Testis (tissue), 3 donors: ENCODE measurements around the gene WDR18. TPM values are rescaled to one million over a fixed set of nuclear protein-coding genes. Genes with fewer than 3 reads are reported as not detected.

ENCODE experiments used
- DNase-seq: peaks from one replicate; pipeline ENCODE4 v3.0.0-alpha.2; 2019
- H3K27ac ChIP-seq, 2 donors: fragments of 200-600 bp; sonication (generic); one replicate each; pipeline ENCODE4 v1.5.1; 2019
- H3K27me3 ChIP-seq: fragments of 200-600 bp; sonication (generic); one replicate; pipeline ENCODE4 v1.5.1; 2019
- H3K36me3 ChIP-seq: fragments of 200-600 bp; sonication (generic); one replicate; pipeline ENCODE4 v1.5.1; 2017; ENCODE audit warnings: low read depth; ENCODE audit errors: missing control alignments
- H3K4me1 ChIP-seq: fragments of 200-600 bp; sonication (generic); one replicate; pipeline ENCODE4 v1.5.1; 2019
- H3K4me3 ChIP-seq, 2 donors: fragments of 200-600 bp; sonication (generic); one replicate each; pipeline ENCODE4 v1.5.1; 2017 to 2019
- H3K9me3 ChIP-seq: fragments of 200-600 bp; sonication (generic); one replicate; pipeline ENCODE4 v1.5.1; 2017
- CTCF ChIP-seq, 3 experiments: fragments of 450-650 bp in 2 of 3; fragments of 200-600 bp in 1 of 3; sonication (generic) in 1 of 3; IDR thresholded peaks; one replicate each; pipeline ENCODE4 v1.5.1; 2016 to 2019; ENCODE audit warnings: antibody characterized with exemption in 3 of 3, mild to moderate bottlenecking in 2 of 3, moderate library complexity in 1 of 3
- POLR2A ChIP-seq: fragments of 450-650 bp; IDR thresholded peaks from one replicate; pipeline ENCODE4 v1.6.1; 2017; ENCODE audit warnings: antibody characterized with exemption, mild to moderate bottlenecking, moderate library complexity
- WGBS, 2 donors: methylation state at CpG; one replicate each; pipeline ENCODE4 v1.1.5; 2018; 5-methylcytosine and 5-hydroxymethylcytosine counted together
- intact Hi-C: fragments of 100-400 bp; cut with DNase I; formaldehyde crosslinking; loops from one replicate; pipeline ENCODE4 v1.15.1; 2023; ENCODE audit warnings: low total_unique reads
- polyA plus RNA-seq: library from polyadenylated mRNA; stranded (reverse); fragments of 350-450 nt; fragmentation: Illumina TruSeq; extraction: RNeasy Lipid Tissue Mini Kit (QIAGEN cat#74804); gene quantifications from one replicate; pipeline ENCODE4 v1.2.3, GENCODE V29; 2014; ENCODE audit warnings: low read depth, low replicate concordance; ENCODE audit not compliant: insufficient read depth
- total RNA-seq, 2 donors: library from RNA; depleted of rRNA; stranded (reverse); fragments of >200 nt; gene quantifications; one replicate each; pipeline ENCODE4 v1.2.3, GENCODE V29; 2016

The WDR18 gene
- total and polyA plus RNA-seq, 3 donors from 2014 or later: 38.7 to 108 (median 70.9) TPM

- Histone ChIP-seq H3K27me3 (no peaks in the 10 kb centered on the region), H3K36me3 (no peaks in the 10 kb centered on the region), H3K9me3 (no peaks in the 10 kb centered on the region), H3K4me3 (no peak overlapping the region), H3K4me1 (peaks cover 30% of the 10 kb centered on the region), H3K27ac (no peak overlapping the region)
- WGBS, 2 donors: 90 to 93% methylated on average over 17 to 23 of the region's 23 CpGs
- no peak for DNase-seq
- intact Hi-C loops: no loop called here
- TF ChIP-seq POLR2A: no peak
- TF ChIP-seq CTCF (IDR thresholded peaks at IDR 0.05): no peak
These were observed 45.8 kb upstream of the WDR18 start for GRCh38 chr19:938233-938923.

- no peak for DNase-seq
These were observed 44.7 kb upstream of the WDR18 start for GRCh38 chr19:939439-939838.

GRCh38 chr19:939922-940321, 44.2 kb upstream of the WDR18 start:
- 91 to 97% methylated on average over 6 to 7 of the region's 7 CpGs for WGBS, 2 donors
- TF ChIP-seq CTCF (IDR thresholded peaks at IDR 0.05): no peak
- TF ChIP-seq POLR2A: no peak
- H3K4me3 ChIP-seq: no peak overlapping the region
- H3K27ac ChIP-seq: no peak overlapping the region
- no peaks in the 10 kb centered on the region for H3K9me3 ChIP-seq
- no peaks in the 10 kb centered on the region for H3K36me3 ChIP-seq
- no peaks in the 10 kb centered on the region for H3K27me3 ChIP-seq
- intact Hi-C loops: no loop called here
- DNase-seq: no peak
- H3K4me1 ChIP-seq: peaks cover 26% of the 10 kb centered on the region

More at GRCh38 chr19:939439-939838, 44.7 kb upstream of the WDR18 start:
- Histone ChIP-seq H3K9me3 (no peaks in the 10 kb centered on the region), H3K4me1 (peaks cover 29% of the 10 kb centered on the region), H3K4me3 (no peak overlapping the region), H3K27me3 (no peaks in the 10 kb centered on the region), H3K27ac (no peak overlapping the region), H3K36me3 (no peaks in the 10 kb centered on the region)
- TF ChIP-seq POLR2A (no peak), CTCF (IDR thresholded peaks at IDR 0.05) (no peak)
- intact Hi-C loops: no loop called here
- WGBS, 2 donors: 82 to 88% methylated on average over 14 to 22 of the region's 22 CpGs

GRCh38 chr19:940591-941291, 43.4 kb upstream of the WDR18 start:
- H3K9me3 ChIP-seq: no peaks in the 10 kb centered on the region
- peak overlapping the region; percentile 64 to 77 for H3K27ac ChIP-seq
- WGBS, 2 donors: 43 to 46% methylated on average over 17 to 58 of the region's 64 CpGs
- H3K4me1 ChIP-seq: peaks cover 18% of the 10 kb centered on the region
- no peak overlapping the region for H3K4me3 ChIP-seq
- intact Hi-C loops: no loop called here
- H3K27me3 ChIP-seq: no peaks in the 10 kb centered on the region
- no peaks in the 10 kb centered on the region for H3K36me3 ChIP-seq
- DNase-seq: peak; percentile 81
- TF ChIP-seq CTCF (IDR thresholded peaks at IDR 0.05): no peak
- no peak for TF ChIP-seq POLR2A
